GM12878 (cell line): ENCODE measurements around the gene PTPRC. TPM values are rescaled to one million over a fixed set of nuclear protein-coding genes. Genes with fewer than 3 reads are reported as not detected.

Experiments
- ASH2L ChIP-seq: fragments of 300-600, 200-600 bp; sonication (generic); IDR thresholded peaks from 2 replicates; pipeline ENCODE4 v1.6.1; 2017; ENCODE audit warnings: low read depth, mild to moderate bottlenecking, borderline replicate concordance
- E4F1 ChIP-seq: fragments of 450-650 bp; IDR thresholded peaks from 2 replicates; pipeline ENCODE4 v1.6.1; 2018; ENCODE audit warnings: borderline replicate concordance, mild to moderate bottlenecking; ENCODE audit not compliant: partially characterized antibody
- ETV6 ChIP-seq, 2 experiments: fragments of 450-650 bp in 1 of 2; IDR thresholded peaks in 1 of 2; conservative IDR thresholded peaks in 1 of 2; 2 replicates each; pipeline ENCODE4 v1.6.1; 2014; ENCODE audit warnings: antibody characterized with exemption in 1 of 2, borderline replicate concordance in 1 of 2, low read depth in 1 of 2, mild to moderate bottlenecking in 1 of 2, moderate library complexity in 1 of 2
- KDM1A ChIP-seq: fragments of 200-600 bp; sonication (generic); IDR thresholded peaks from 2 replicates; pipeline ENCODE4 v1.6.1; 2016; ENCODE audit warnings: borderline replicate concordance
- NKRF ChIP-seq: fragments of 450-650 bp; conservative IDR thresholded peaks from 2 replicates; pipeline ENCODE4 v1.6.1; 2017; ENCODE audit warnings: mild to moderate bottlenecking, moderate library complexity
- RAD51 ChIP-seq: fragments of 450-650 bp; IDR thresholded peaks from 2 replicates; pipeline ENCODE4 v1.6.1; 2016; ENCODE audit warnings: moderate library complexity, mild to moderate bottlenecking, inconsistent platforms
- SREBF2 ChIP-seq: IDR thresholded peaks from 2 replicates; pipeline ENCODE4 v1.6.1; 2012; ENCODE audit warnings: mild to moderate bottlenecking, low read length
- STAT1 ChIP-seq: fragments of 450-650 bp; conservative IDR thresholded peaks from 2 replicates; pipeline ENCODE4 v1.6.1; 2014; ENCODE audit warnings: antibody characterized with exemption, mild to moderate bottlenecking
- WRNIP1 ChIP-seq: IDR thresholded peaks from 2 replicates; pipeline ENCODE4 v1.6.1; 2011; ENCODE audit warnings: low read depth, low read length, improper control_type of control experiment, borderline replicate concordance
- YY1 ChIP-seq: IDR thresholded peaks from 2 replicates; pipeline ENCODE4 v1.6.1; 2011; ENCODE audit warnings: low read depth, mild to moderate bottlenecking, low read length
- ZBTB4 ChIP-seq: fragments of 450-650 bp; formaldehyde crosslinking; IDR thresholded peaks from 2 replicates; pipeline ENCODE4 v1.4.0; 2022; ENCODE audit warnings: mild to moderate bottlenecking, moderate library complexity
- ZBTB40 ChIP-seq: fragments of 450-650 bp; IDR thresholded peaks from 2 replicates; pipeline ENCODE4 v1.6.1; 2016; ENCODE audit warnings: mild to moderate bottlenecking, moderate library complexity, borderline replicate concordance
- ZNF217 ChIP-seq: fragments of 450-650 bp; IDR thresholded peaks from 2 replicates; pipeline ENCODE4 v1.6.1; 2017; ENCODE audit warnings: antibody characterized with exemption, mild to moderate bottlenecking
- ZNF274 ChIP-seq: IDR thresholded peaks from one replicate; pipeline ENCODE4 v1.8.0; 2011; ENCODE audit not compliant: insufficient read length, insufficient read depth
- ZSCAN29 ChIP-seq: fragments of 450-650 bp; IDR thresholded peaks from 2 replicates; pipeline ENCODE4 v1.6.1; 2017; ENCODE audit warnings: mild to moderate bottlenecking, moderate library complexity
- polyA plus RNA-seq, 11 experiments: library from polyadenylated mRNA; depleted of rRNA in 4 of 11; unstranded in 6 of 11; stranded (reverse) in 5 of 11; fragments of >200 nt; fragmentation: Nextera tagmentation in 4 of 11; fragmentation: Illumina TruSeq in 1 of 11; extraction: Ambion mirVana in 4 of 11; extraction: Trizol in 1 of 11; gene quantifications; 1 replicate in 1 of 11; 2 replicates in 10 of 11; pipeline versions ENCODE4 v1.2.1 to v1.2.3, GENCODE V29; 2011 to 2016; ENCODE audit warnings: inconsistent platforms in 2 of 11, missing spikeins in 2 of 11, low read depth in 1 of 11
- total RNA-seq, 4 experiments: library from RNA; depleted of rRNA in 3 of 4; stranded (reverse); fragments of >200 nt in 3 of 4; fragmentation: Illumina TruSeq in 1 of 4; extraction: Trizol in 1 of 4; gene quantifications; 2 replicates each; pipeline versions ENCODE4 v1.2.1 to v1.2.3, GENCODE V29; 2013 to 2021

The PTPRC gene
- total and polyA plus RNA-seq, 10 of the 15 experiments (the other 5 are each of a cell fraction or from before 2014, with no cell fraction given): 72.9 to 221 (median 118) TPM

GRCh38 chr1:198598796-198599321 is 40.0 kb upstream of the PTPRC start (continued):
- no peak; the same call in 1 of the 2 replicates for TF ChIP-seq NKRF
- peak; percentile 26; the same call in 1 of the 2 replicates for TF ChIP-seq ZNF217
- TF ChIP-seq STAT1: no peak
- TF ChIP-seq YY1: peak; percentile 47; the same call in 1 of the 2 replicates
- TF ChIP-seq ZBTB4 (CRISPR knock-in tag): no peak
- TF ChIP-seq ZSCAN29: peak; percentile 15
- TF ChIP-seq E4F1: no peak
- no peak for TF ChIP-seq SREBF2
- TF ChIP-seq ETV6 (conservative IDR thresholded peaks at IDR 0.05 in 1 of 2, IDR thresholded peaks at IDR 0.05 in 1 of 2; ENCODE audit: borderline replicate concordance in 1 of 2, low read depth in 1 of 2): no peak; a peak in 2 of 4 replicates
- TF ChIP-seq RAD51: peak; percentile 73
- no peak for TF ChIP-seq ZBTB40
- TF ChIP-seq ZNF274: no peak
- no peak for TF ChIP-seq KDM1A
- TF ChIP-seq ASH2L: no peak
- peak; percentile 78; the same call in 1 of the 2 replicates for TF ChIP-seq WRNIP1
